Lower leg skin (tissue), 4 donors: Measurements from ENCODE around the gene IP6K2. TPM values are rescaled to one million over a fixed set of nuclear protein-coding genes. Genes with fewer than 3 reads are reported as not detected.

Experiments used
- DNase-seq, 2 donors: peaks; one replicate each; pipeline ENCODE4 v3.0.0-alpha.2; 2019; ENCODE audit warnings: low spot score in 2 of 2
- H3K4me3 ChIP-seq: fragments of 200-600 bp; sonication (generic); 2 replicates; pipeline ENCODE4 v1.5.1; 2017; ENCODE audit warnings: mild to moderate bottlenecking, low read depth; ENCODE audit not compliant: poor library complexity, severe bottlenecking
- POLR2A ChIP-seq, 2 donors: fragments of 450-650 bp; IDR thresholded peaks; one replicate each; pipeline ENCODE4 v1.6.1; 2016 to 2017; ENCODE audit warnings: antibody characterized with exemption in 2 of 2, mild to moderate bottlenecking in 1 of 2, moderate library complexity in 1 of 2
- WGBS, 2 donors: methylation state at CpG; one replicate each; pipeline ENCODE4 v1.1.5; 2018; 5-methylcytosine and 5-hydroxymethylcytosine counted together
- intact Hi-C: fragments of 100-400 bp; cut with DNase I; formaldehyde crosslinking; loops from one replicate; pipeline ENCODE4 v1.15.0; 2023; ENCODE audit warnings: low total_unique reads
- total RNA-seq, 4 donors: library from RNA; depleted of rRNA; stranded (reverse); fragments of >200 nt; gene quantifications; one replicate each; pipeline ENCODE4 v1.1.0, GENCODE V29; 2016
- TF ChIP-seq, protein P1 (sequence below), 3 donors: fragments of 450-650 bp; IDR thresholded peaks; one replicate each; pipeline ENCODE4 v1.5.1; 2016; ENCODE audit warnings: antibody characterized with exemption in 3 of 3, mild to moderate bottlenecking in 3 of 3, moderate library complexity in 2 of 3

IP6K2 gene
- total RNA-seq, 4 donors from 2014 or later, result 142 to 304 (median 187) TPM

DNA sequence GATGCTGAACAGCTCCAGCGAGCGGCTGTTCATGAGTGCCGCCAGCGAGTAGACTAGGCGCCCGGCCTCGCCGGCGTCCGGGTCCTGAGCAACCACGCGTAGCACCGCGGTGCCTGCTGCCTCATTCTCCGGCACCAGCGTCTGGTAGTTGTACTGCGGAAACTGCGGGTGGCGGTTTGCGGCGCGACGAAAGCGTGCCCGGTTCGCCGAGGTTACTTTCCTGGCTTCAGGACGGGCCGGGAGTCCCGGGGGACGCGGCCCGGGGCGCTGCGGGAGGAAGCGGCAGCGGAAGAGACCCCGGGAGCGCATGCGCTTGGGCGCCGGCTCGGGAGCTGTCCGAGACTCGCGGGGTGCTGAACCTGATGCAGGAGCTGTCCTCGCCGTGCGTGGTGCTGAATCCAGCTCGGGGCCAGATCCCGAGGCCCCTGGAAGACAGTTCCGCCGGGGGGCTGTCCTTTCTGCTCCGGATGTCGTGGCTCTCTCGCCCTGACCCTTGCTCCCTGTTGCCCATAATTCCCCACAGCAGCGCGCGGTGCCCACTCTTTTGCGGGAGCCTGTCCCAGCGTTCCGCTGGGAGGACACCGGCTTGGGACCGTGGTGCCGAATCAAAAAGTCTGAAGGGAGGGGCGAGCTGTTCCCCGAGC is 55.4 kb downstream of the IP6K2 start:
- 3 to 5% methylated on average over 11 to 23 of the region's 67 CpGs for WGBS, 2 donors
- peak in 1 of 2 donors; percentile 94 for DNase-seq
- no peak overlapping the region for H3K4me3 ChIP-seq
- TF ChIP-seq, protein P1, sequence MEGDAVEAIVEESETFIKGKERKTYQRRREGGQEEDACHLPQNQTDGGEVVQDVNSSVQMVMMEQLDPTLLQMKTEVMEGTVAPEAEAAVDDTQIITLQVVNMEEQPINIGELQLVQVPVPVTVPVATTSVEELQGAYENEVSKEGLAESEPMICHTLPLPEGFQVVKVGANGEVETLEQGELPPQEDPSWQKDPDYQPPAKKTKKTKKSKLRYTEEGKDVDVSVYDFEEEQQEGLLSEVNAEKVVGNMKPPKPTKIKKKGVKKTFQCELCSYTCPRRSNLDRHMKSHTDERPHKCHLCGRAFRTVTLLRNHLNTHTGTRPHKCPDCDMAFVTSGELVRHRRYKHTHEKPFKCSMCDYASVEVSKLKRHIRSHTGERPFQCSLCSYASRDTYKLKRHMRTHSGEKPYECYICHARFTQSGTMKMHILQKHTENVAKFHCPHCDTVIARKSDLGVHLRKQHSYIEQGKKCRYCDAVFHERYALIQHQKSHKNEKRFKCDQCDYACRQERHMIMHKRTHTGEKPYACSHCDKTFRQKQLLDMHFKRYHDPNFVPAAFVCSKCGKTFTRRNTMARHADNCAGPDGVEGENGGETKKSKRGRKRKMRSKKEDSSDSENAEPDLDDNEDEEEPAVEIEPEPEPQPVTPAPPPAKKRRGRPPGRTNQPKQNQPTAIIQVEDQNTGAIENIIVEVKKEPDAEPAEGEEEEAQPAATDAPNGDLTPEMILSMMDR (IDR thresholded peaks at IDR 0.05), result no peak
- TF ChIP-seq POLR2A (IDR thresholded peaks at IDR 0.05), result no peak
- intact Hi-C loops, result no loop called here

DNA sequence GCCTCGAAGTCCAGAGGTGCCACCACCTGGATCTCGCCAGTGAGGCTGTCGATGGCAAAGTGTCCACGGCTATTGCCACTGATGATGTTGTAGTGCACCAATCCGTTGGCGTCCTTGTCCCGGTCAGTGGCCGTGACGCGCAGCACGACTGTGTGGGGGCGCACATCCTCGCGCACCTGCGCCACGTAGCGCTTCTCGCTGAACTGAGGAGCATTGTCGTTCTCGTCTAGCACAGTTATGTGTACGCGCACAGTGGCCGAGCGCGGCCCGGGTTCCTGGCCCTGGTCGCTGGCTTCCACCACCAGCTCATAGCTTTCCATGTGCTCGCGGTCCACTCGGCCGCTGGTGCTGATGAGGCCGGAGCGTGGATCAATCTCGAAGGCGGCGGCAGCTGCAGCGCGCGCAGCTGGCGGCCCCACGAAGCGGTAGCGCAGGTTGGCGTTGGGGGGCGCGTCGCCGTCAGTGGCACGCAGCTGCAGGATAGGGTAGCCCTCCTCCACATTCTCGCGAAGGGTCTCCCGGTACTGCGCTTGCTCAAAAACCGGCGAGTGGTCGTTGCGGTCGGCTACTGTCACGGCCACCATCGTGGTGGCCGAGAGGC is 56.1 kb downstream of the IP6K2 start:
- H3K4me3 ChIP-seq, result no peak overlapping the region
- intact Hi-C loops, result no loop called here
- no peak for DNase-seq
- 73 to 78% methylated on average over 39 to 49 of the region's 61 CpGs for WGBS, 2 donors
- TF ChIP-seq, protein P1 (IDR thresholded peaks at IDR 0.05), result no peak
- no peak for TF ChIP-seq POLR2A (IDR thresholded peaks at IDR 0.05)

DNA sequence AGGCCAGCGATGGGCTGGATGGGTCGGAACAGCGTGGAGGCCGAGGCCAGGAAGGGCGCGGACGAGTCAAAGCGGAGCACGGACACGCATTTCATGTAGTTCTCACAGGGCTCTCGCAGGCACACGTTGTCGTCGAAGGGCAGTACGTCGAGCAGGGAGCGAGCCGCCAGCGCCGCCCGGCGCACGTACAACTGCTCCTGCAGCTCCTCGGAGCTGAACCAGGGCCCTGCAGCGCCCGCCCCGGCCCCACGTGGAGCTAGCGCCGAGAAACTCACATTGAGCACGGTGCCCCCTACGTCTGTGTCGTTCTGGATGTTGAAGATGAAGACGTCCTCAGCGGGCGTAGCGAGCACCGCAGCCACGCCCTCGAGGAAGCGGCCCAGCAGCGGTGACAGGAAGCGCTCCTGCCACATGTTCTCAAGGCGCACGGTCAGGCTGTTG is 60.2 kb downstream of the IP6K2 start:
- 31 to 60% methylated on average over 16 to 34 of the region's 45 CpGs for WGBS, 2 donors
- TF ChIP-seq, protein P1 (IDR thresholded peaks at IDR 0.05), result no peak
- no peak for TF ChIP-seq POLR2A (IDR thresholded peaks at IDR 0.05)
- intact Hi-C loops, result no loop called here

DNA sequence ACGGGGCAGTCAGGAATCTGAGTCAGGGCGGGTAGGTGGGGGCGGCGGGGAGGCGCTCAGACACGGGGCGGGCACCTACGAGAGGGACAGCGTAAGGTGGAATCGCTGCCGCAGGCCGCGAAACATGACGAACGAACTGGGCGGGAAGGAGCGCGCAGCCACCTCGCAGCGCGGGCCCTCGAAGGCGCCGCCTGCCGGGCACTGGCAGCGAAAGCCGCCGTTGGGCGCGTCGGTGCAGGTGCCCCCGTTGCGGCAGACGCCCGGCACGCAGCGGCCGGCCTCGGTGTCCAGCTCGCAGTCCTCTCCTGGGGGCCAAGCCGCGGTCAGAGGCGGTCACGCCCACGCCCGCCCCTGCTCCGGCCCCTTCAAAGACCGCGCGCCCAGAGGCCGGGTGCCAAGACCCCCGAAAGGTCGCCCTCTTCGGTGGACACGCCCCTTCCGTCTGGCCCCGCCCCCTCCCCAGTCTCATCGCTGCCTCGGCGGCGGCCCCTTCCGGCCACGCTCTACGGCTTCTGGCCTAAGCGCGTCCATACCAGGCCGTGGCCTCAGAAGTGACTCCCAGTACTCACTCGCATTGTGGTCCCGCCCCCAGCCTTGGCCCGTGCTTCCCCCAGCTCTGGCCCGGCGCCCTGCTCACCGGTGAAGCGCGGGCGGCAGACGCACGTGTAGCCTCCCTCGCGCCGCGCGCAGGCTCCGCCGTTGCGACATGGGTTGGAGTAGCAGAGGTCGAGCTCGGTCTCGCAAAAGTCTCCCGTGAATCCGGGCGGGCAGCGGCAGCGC is 60.8 kb downstream of the IP6K2 start:
- intact Hi-C loops, result no loop called here
- H3K4me3 ChIP-seq, result peak overlapping the region; percentile 4
- DNase-seq, result peak; percentile 46 to 93
- no peak for TF ChIP-seq POLR2A (IDR thresholded peaks at IDR 0.05)
- TF ChIP-seq, protein P1 (IDR thresholded peaks at IDR 0.05), result no peak
- WGBS, 2 donors, result 4 to 6% methylated on average over 25 to 42 of the region's 94 CpGs

More for the DNA sequence above, 60.2 kb downstream of the IP6K2 start:
- peak overlapping the region; percentile 4 for H3K4me3 ChIP-seq
- no peak for DNase-seq

DNA sequence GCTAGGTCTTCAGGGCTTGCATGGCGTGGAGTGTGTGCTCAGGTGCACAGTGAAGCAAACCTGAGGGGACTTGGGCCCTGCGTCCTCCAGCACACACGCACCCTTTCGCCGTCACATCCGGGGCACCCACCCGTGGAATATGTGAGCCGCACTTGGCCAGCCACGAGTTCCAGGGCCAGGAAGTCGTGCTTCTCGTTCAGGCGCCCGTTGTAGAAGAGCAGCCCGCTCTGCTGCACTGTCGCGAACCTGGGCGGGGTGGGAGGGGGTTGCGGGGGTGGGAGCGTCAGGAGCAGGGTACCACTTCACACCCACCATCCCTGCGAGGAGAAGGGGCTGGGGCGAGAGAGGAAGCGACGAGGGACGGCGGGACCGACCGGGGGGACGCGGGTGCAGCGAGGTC is 61.4 kb downstream of the IP6K2 start:
- TF ChIP-seq, protein P1 (IDR thresholded peaks at IDR 0.05), result no peak
- TF ChIP-seq POLR2A (IDR thresholded peaks at IDR 0.05), result no peak
- intact Hi-C loops, result no loop called here
- no peak for DNase-seq
- H3K4me3 ChIP-seq, result no peak overlapping the region
- 16 to 17% methylated on average over 17 to 23 of the region's 30 CpGs for WGBS, 2 donors
